SK-N-SH (cell line): ENCODE data around the gene SLC39A7. TPM values are rescaled to one million over a fixed set of nuclear protein-coding genes. Genes with fewer than 3 reads are reported as not detected.

Experiments used
- CTCF ChIA-PET: fragments of 300-600, 350-600 bp; formaldehyde crosslinking; extraction: SDS; loops from one replicate; lab custom pipeline; 2021; lab: Yijun Ruan, JAX
- POLR2A ChIA-PET: fragments of 350-600 bp; sonication (Branson Sonifier 250); formaldehyde crosslinking; extraction: SDS; loops from one replicate; lab custom pipeline; 2020; ENCODE audit warnings: antibody characterized with exemption, inconsistent platforms; lab: Yijun Ruan, JAX
- DNase-seq: peaks from one replicate; pipeline ENCODE4 v3.0.0; 2012
- H2AFZ ChIP-seq: fragments of 200-600 bp; sonication (generic); 2 replicates; pipeline ENCODE4 v1.8.1; 2016; ENCODE audit warnings: antibody characterized with exemption, mild to moderate bottlenecking, low read depth
- H3F3A ChIP-seq: fragments of 200-600 bp; sonication (generic); replicated peaks from 2 replicates; pipeline ENCODE3; 2016; ENCODE audit warnings: antibody characterized with exemption, mild to moderate bottlenecking; ENCODE audit not compliant: insufficient read depth
- H3K27ac ChIP-seq, 2 experiments: fragments of 200-500 bp in 1 of 2; fragments of 200-600 bp in 1 of 2; sonication (Bioruptor generic) in 1 of 2; sonication (generic), shearing (Covaris generic) in 1 of 2; 2 replicates each; pipeline versions ENCODE4 v1.5.1 to v1.6.1; 2014 to 2016; ENCODE audit warnings: low read depth in 2 of 2, inconsistent platforms in 1 of 2, low read length in 1 of 2, mild to moderate bottlenecking in 1 of 2, mixed read lengths in 1 of 2
- H3K27me3 ChIP-seq: fragments of 200-600 bp; sonication (generic), shearing (Covaris generic); 2 replicates; pipeline ENCODE4 v1.6.1; 2016; ENCODE audit warnings: mixed run types; ENCODE audit not compliant: insufficient read depth
- H3K36me3 ChIP-seq, 2 experiments: fragments of 200-500 bp in 1 of 2; fragments of 200-600 bp in 1 of 2; sonication (Bioruptor generic) in 1 of 2; sonication (generic) in 1 of 2; replicated peaks in 1 of 2; 2 replicates each; pipeline versions ENCODE3 to v1.5.1; 2014 to 2016; ENCODE audit warnings: low read length in 1 of 2, mild to moderate bottlenecking in 1 of 2; ENCODE audit not compliant: insufficient read depth in 2 of 2, control insufficient read depth in 1 of 2
- H3K4me1 ChIP-seq, 2 experiments: fragments of 200-500 bp in 1 of 2; fragments of 200-600 bp in 1 of 2; sonication (Bioruptor generic) in 1 of 2; sonication (generic), shearing (Covaris generic) in 1 of 2; 2 replicates each; pipeline versions ENCODE4 v1.5.1 to v1.6.1; 2014 to 2016; ENCODE audit warnings: low read depth in 1 of 2, low read length in 1 of 2, mixed run types in 1 of 2; ENCODE audit not compliant: insufficient read depth in 2 of 2, control insufficient read depth in 1 of 2
- H3K4me2 ChIP-seq: fragments of 200-600 bp; sonication (generic), shearing (Covaris generic); 2 replicates; pipeline ENCODE4 v1.6.1; 2017; ENCODE audit warnings: mixed run types
- H3K4me3 ChIP-seq, 2 experiments: fragments of 200-500 bp in 1 of 2; fragments of 200-600 bp in 1 of 2; sonication (Bioruptor generic) in 1 of 2; sonication (generic), shearing (Covaris generic) in 1 of 2; 2 replicates each; pipeline versions ENCODE4 v1.5.1 to v1.8.1; 2014 to 2016; ENCODE audit warnings: low read depth in 2 of 2, inconsistent platforms in 1 of 2, low read length in 1 of 2, mild to moderate bottlenecking in 1 of 2, mixed read lengths in 1 of 2, moderate library complexity in 1 of 2
- H3K79me2 ChIP-seq: fragments of 200-600 bp; sonication (generic); 2 replicates; pipeline ENCODE4 v1.8.1; 2017; ENCODE audit warnings: mild to moderate bottlenecking; ENCODE audit not compliant: insufficient read depth
- H3K9ac ChIP-seq: fragments of 200-600 bp; sonication (generic); 2 replicates; pipeline ENCODE4 v1.6.1; 2017; ENCODE audit warnings: mixed run types
- H3K9me2 ChIP-seq: fragments of 200-600 bp; sonication (generic); 2 replicates; pipeline ENCODE4 v1.6.1; 2017; ENCODE audit warnings: mixed run types
- H3K9me3 ChIP-seq: fragments of 200-600 bp; sonication (generic); 2 replicates; pipeline ENCODE4 v1.6.1; 2017; ENCODE audit warnings: mixed run types, mild to moderate bottlenecking, moderate library complexity
- H4K20me1 ChIP-seq: fragments of 200-600 bp; sonication (generic); 2 replicates; pipeline ENCODE4 v1.6.1; 2017; ENCODE audit warnings: mild to moderate bottlenecking, mixed run types; ENCODE audit not compliant: insufficient read depth
- CTCF ChIP-seq: fragments of 200-600 bp; sonication (generic); IDR thresholded peaks from 2 replicates; pipeline ENCODE4 v1.6.1; 2017; ENCODE audit warnings: antibody characterized with exemption, mild to moderate bottlenecking, moderate library complexity
- ELF1 ChIP-seq: IDR thresholded peaks from 2 replicates; pipeline ENCODE4 v1.4.0; 2012
- EZH2phosphoT487 ChIP-seq: fragments of 200-600 bp; sonication (generic); IDR thresholded peaks from 2 replicates; pipeline ENCODE4 v1.6.1; 2017; ENCODE audit warnings: low read depth, mixed run types, mild to moderate bottlenecking, antibody characterized with exemption, moderate library complexity, borderline replicate concordance
- FOSL2 ChIP-seq: IDR thresholded peaks from 2 replicates; pipeline ENCODE4 v1.4.0; 2012; ENCODE audit warnings: low read depth, mild to moderate bottlenecking, moderate library complexity, borderline replicate concordance
- FOXJ3 ChIP-seq: sonication (generic); formaldehyde crosslinking; IDR thresholded peaks from 2 replicates; pipeline ENCODE4 v1.5.1; 2020; ENCODE audit warnings: mild to moderate bottlenecking, missing genetic modification reagents
- FOXM1 ChIP-seq: IDR thresholded peaks from 2 replicates; pipeline ENCODE4 v1.4.0; 2012; ENCODE audit warnings: low read depth, mild to moderate bottlenecking
- MEF2A ChIP-seq: IDR thresholded peaks from 2 replicates; pipeline ENCODE4 v1.4.0; 2012; ENCODE audit warnings: low read depth, borderline replicate concordance
- MXI1 ChIP-seq: IDR thresholded peaks from 2 replicates; pipeline ENCODE4 v1.6.1; 2012; ENCODE audit warnings: mild to moderate bottlenecking, low read depth, low read length, improper control_type of control experiment
- NRF1 ChIP-seq: IDR thresholded peaks from 2 replicates; pipeline ENCODE4 v1.6.1; 2012; ENCODE audit warnings: low read depth, mild to moderate bottlenecking, low read length
- POLR2AphosphoS5 ChIP-seq: IDR thresholded peaks from 2 replicates; pipeline ENCODE4 v1.6.1; 2012; ENCODE audit warnings: low read depth, low read length
- RAD21 ChIP-seq: IDR thresholded peaks from 2 replicates; pipeline ENCODE4 v1.6.1; 2012; ENCODE audit warnings: mild to moderate bottlenecking, low read length
- RXRA ChIP-seq: IDR thresholded peaks from 2 replicates; pipeline ENCODE4 v1.4.0; 2012; ENCODE audit warnings: low read depth, mild to moderate bottlenecking, borderline replicate concordance
- SMC3 ChIP-seq: IDR thresholded peaks from 2 replicates; pipeline ENCODE4 v1.6.1; 2012; ENCODE audit warnings: low read depth, low read length, improper control_type of control experiment
- YY1 ChIP-seq: IDR thresholded peaks from 2 replicates; pipeline ENCODE4 v1.4.0; 2012; ENCODE audit warnings: low read depth, mild to moderate bottlenecking
- ZBTB33 ChIP-seq: IDR thresholded peaks from 2 replicates; pipeline ENCODE4 v1.4.0; 2012; ENCODE audit warnings: low read depth, borderline replicate concordance
- WGBS: methylation state at CpG from one replicate; pipeline ENCODE4 v1.1.6; 2017; ENCODE audit warnings: low lambda C conversion rate; 5-methylcytosine and 5-hydroxymethylcytosine counted together
- polyA plus RNA-seq, 3 experiments: library from polyadenylated mRNA; depleted of rRNA; stranded (reverse); fragments of >200 nt; gene quantifications; 2 replicates each; pipeline ENCODE4 v1.2.3, GENCODE V29; 2012
- TF ChIP-seq, protein P1 (sequence below): fragments of 150-350 bp; IDR thresholded peaks from 2 replicates; pipeline ENCODE4 v1.6.1; 2016; ENCODE audit warnings: mild to moderate bottlenecking, low read depth, low read length
- TF ChIP-seq, protein P2 (sequence below): IDR thresholded peaks from 2 replicates; pipeline ENCODE4 v1.4.0; 2012; ENCODE audit warnings: low read depth

The SLC39A7 gene
- polyA plus RNA-seq, 1 of the 3 experiments (the other 2 are of a cell fraction), result 129 TPM

DNA sequence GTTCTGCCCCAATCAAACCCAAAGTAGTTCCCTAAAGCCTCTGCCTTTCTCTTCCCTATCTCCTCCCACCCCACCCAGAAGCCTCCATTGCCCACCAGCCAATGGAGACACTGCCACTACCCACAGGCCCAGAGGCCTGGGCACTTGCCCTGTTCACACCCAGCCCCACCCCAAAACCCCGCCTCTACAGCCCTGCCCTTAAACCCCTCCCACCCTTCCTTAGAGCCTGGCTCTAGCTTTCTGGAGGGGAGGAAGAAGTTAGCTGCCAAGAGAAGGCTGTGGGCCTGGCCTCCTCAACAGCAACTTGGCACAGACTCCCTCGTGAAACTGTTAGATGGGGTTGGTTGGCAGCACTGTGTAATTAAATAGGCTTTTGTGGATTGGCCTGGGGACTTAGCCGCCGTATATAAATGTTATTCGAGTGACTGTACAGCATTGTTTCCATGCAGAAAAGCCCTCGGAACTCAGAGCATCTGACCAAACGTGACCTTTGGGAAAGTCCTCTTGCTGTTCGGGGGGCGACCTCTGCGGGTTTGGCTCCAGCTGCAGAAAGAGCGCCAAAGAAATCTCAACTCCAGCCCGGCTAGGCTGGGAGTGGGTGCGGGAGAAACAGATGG lies 39.8 kb upstream of the SLC39A7 start:
- H3K4me2 ChIP-seq, result no peak overlapping the region
- 66% methylated on average over 10 of the region's 13 CpGs for WGBS
- no peaks in the 10 kb centered on the region for H3K79me2 ChIP-seq
- no peaks in the 10 kb centered on the region for H4K20me1 ChIP-seq
- no peaks in the 10 kb centered on the region for H3K36me3 ChIP-seq
- H3K4me3 ChIP-seq, result no peak overlapping the region
- H2AFZ ChIP-seq, result no peak overlapping the region; the same call in 1 of the 2 replicates
- CTCF ChIA-PET, result interaction anchor here (0.6 to 6.4 kb wide), 35 partner anchors 9 to 227 kb away, joined by 3 to 96 read pairs (median 4); partner anchors contain the start of genes COL11A2, HLA-DMA, HLA-DPB1 and RING1
- no peaks in the 10 kb centered on the region for H3F3A ChIP-seq
- H3K27me3 ChIP-seq, result no peaks in the 10 kb centered on the region; the same call in 1 of the 2 replicates
- peaks cover 0 to 7% of the 10 kb centered on the region in 2 experiments; a peak in 1 of 4 replicates for H3K4me1 ChIP-seq
- no peak overlapping the region for H3K9ac ChIP-seq
- H3K9me3 ChIP-seq, result no peaks in the 10 kb centered on the region
- no peak overlapping the region for H3K27ac ChIP-seq
- TF ChIP-seq, protein P1, sequence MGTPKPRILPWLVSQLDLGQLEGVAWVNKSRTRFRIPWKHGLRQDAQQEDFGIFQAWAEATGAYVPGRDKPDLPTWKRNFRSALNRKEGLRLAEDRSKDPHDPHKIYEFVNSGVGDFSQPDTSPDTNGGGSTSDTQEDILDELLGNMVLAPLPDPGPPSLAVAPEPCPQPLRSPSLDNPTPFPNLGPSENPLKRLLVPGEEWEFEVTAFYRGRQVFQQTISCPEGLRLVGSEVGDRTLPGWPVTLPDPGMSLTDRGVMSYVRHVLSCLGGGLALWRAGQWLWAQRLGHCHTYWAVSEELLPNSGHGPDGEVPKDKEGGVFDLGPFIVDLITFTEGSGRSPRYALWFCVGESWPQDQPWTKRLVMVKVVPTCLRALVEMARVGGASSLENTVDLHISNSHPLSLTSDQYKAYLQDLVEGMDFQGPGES, result no peak
- no peak for TF ChIP-seq FOXM1
- TF ChIP-seq, all 33 proteins: peak for 0
- DNase-seq, result peak; percentile 21
- POLR2A ChIA-PET, result no interaction called here
- H3K9me2 ChIP-seq, result no peaks in the 10 kb centered on the region

- H4K20me1 ChIP-seq, result no peaks in the 10 kb centered on the region
- H3K9ac ChIP-seq, result no peak overlapping the region
- peaks cover 0 to 7% of the 10 kb centered on the region in 2 experiments; a peak in 1 of 4 replicates for H3K4me1 ChIP-seq
- DNase-seq, result peak; percentile 93
- H3K4me2 ChIP-seq, result peak overlapping the region; percentile 67
- H3K36me3 ChIP-seq, result no peaks in the 10 kb centered on the region
- 25% methylated on average over 28 of the region's 58 CpGs for WGBS
- H3K27me3 ChIP-seq, result no peaks in the 10 kb centered on the region; the same call in 1 of the 2 replicates
- H3K27ac ChIP-seq, result no peak overlapping the region
- ChIA-PET POLR2A (no interaction called here), CTCF (interaction anchor here (0.6 to 6.4 kb wide), 45 partner anchors 8 to 228 kb away, joined by 3 to 96 read pairs (median 4); partner anchors contain the start of genes COL11A2, HLA-DMA, HLA-DPB1 and RING1)
- H2AFZ ChIP-seq, result peak overlapping the region; percentile 61
- H3K4me3 ChIP-seq, result peak overlapping the region; percentile 44 to 57
- peak; percentile 85 for TF ChIP-seq CTCF
- TF ChIP-seq ZBTB33, result no peak
- no peak for TF ChIP-seq YY1
- TF ChIP-seq NRF1, result no peak
- no peak for TF ChIP-seq EZH2phosphoT487
- no peak for TF ChIP-seq RXRA
- no peak for TF ChIP-seq ELF1
- no peak for TF ChIP-seq FOXJ3 (CRISPR knock-in tag)
- TF ChIP-seq POLR2AphosphoS5, result no peak
- no peak for TF ChIP-seq FOSL2
- TF ChIP-seq, protein P2, sequence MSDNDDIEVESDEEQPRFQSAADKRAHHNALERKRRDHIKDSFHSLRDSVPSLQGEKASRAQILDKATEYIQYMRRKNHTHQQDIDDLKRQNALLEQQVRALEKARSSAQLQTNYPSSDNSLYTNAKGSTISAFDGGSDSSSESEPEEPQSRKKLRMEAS, result peak; percentile 56; the same call in 1 of the 2 replicates
- peak; percentile 86 for TF ChIP-seq SMC3
- peak; percentile 68 for TF ChIP-seq RAD21
- TF ChIP-seq, protein P1, result no peak
- TF ChIP-seq MEF2A, result no peak
- TF ChIP-seq MXI1, result peak; percentile 78
- no peaks in the 10 kb centered on the region for H3K9me3 ChIP-seq
- H3K79me2 ChIP-seq, result no peaks in the 10 kb centered on the region
- no peaks in the 10 kb centered on the region for H3F3A ChIP-seq
- no peaks in the 10 kb centered on the region for H3K9me2 ChIP-seq
Observed at GRCh38 chr6:33161354-33162331, 39.0 kb upstream of the SLC39A7 start.
